ENCODE data around the gene CRACDL.

- TF ChIP-seq CTCF (IDR thresholded peaks at IDR 0.05) (no peak), POLR2A (IDR thresholded peaks at IDR 0.05) (no peak)
Observed at GRCh38 chr2:98852932-98853331, 83.1 kb downstream of the CRACDL start.

All from prostate gland (tissue), 2 donors.